Measurements from ENCODE around the gene SLC9C2.
"Not testable (repeated sequence)": the region's sequence is repeated elsewhere in the genome, so short reads cannot be mapped to it uniquely, and the experiment has no call there.

The SLC9C2 gene

DNA sequence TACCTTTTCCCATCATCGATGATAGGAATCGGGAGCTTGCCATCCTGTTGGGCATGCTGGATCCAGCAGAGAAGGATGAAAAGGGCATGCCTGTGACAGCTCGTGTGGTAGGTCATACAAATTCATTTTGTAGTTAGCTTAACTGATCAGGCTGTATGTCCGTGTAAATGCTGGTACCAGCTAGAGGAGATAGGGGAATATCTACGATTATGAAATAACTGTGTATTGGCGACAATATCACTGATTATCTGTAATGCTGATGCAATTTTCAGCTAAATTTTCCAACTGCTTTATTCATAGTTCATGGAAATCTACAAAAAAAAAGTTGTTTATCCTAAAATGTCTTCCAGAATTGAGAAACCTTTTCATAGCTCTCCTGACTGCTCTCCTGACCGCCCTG lies 117.5 kb downstream of the SLC9C2 start:
- DNase-seq (ENCODE audit: low read depth) = no peak

GRCh38 chr1:173484276-173484675 lies 118.6 kb downstream of the SLC9C2 start:
- DNase-seq (ENCODE audit: low read depth) = no peak

- no peak for DNase-seq (ENCODE audit: low read depth)
Measured at GRCh38 chr1:173482683-173483082, 120.2 kb downstream of the SLC9C2 start.

GRCh38 chr1:173481195-173481772 lies 121.6 kb downstream of the SLC9C2 start:
- no peak for DNase-seq (ENCODE audit: low read depth)

DNA sequence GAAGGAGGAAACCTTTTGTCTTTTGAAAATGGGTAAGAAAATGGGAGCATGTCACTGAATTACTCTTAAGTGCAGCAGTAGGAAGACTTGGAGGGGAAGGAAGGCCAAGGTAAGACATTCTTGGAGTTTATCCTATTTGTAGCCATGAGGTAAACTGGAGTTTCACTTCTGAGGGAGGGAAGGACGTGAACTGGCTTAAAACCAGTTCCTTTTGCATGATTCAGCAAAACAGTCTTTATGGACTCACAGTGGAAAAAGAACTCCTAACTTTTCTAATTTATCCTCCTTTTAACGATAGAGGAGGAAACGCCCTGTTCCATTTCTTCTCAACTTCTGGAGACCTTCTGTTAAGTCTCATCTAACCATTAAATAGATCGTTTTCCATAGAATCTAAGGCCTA lies 123.2 kb downstream of the SLC9C2 start:
- no peak for DNase-seq (ENCODE audit: low read depth)

DNA sequence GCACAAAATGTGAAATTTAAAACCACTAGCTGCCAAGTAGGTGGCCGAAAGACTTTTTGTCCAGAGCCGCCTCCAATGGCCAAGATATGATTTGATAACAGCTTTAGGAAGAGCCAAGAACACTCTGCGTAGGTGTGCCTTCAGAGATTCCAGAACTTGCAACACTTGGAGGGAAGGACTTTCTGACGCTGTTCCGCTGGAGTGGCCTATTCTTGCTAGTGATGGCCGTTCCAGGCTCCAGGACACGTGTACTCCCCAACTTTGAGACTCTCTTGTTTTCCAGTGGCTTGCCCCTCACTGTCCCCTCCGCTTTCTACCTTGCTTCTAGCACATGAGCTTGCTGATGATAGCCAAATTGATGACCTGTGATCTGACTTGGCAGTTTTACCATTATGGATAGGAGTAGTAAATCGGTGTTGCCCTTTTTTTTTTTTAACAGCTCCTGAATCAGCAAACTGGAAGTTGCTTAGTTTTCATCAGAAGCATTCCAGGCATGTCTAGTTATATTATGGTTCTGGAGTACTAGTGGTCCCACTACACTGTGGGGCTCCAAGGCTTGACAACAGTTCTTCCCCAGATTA lies 124.7 kb downstream of the SLC9C2 start:
- DNase-seq (ENCODE audit: low read depth) = no peak

DNA sequence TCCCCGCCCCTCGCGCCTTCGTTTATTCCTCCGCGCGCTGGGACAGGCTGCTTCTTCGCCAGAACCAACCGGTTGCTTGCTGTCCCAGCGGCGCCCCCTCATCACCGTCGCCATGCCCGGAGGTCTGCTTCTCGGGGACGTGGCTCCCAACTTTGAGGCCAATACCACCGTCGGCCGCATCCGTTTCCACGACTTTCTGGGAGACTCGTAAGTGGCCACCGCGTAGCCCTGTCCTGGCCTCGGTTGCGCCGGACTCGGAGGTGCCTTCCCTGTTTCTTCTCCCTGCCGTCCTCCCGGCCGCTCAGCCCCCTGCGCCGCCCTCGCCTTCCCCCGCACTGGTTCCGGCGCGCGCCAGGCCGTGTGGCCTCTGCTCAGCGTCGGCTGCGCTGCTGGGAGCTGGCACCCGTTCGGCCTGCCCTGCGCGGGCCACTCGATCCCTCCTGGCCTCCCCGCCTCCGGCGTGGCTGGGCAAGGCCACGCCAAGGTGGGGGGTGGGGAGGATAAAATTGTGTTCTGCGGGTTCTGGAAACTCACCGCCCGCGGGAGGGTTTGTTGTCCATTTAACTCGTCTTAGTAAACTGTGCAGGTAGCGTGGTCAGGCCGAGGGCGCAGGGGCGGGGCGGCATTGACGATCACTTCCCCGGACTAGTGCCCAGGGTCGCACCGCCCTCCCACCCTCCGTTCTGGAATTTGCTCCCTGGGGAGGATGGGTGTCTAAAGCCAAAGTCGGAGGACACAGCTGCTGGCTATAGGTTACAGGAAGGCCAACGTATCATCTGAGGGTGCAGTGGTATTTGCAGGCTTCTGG lies 125.4 kb downstream of the SLC9C2 start, which contains the start of gene PRDX6:
Gene PRDX6 (plus strand): TSS at position 50 of the 808 bp plus-strand sequence. CDS start 63 bp downstream, at position 113.
- DNase-seq (ENCODE audit: low read depth) = no peak

DNA sequence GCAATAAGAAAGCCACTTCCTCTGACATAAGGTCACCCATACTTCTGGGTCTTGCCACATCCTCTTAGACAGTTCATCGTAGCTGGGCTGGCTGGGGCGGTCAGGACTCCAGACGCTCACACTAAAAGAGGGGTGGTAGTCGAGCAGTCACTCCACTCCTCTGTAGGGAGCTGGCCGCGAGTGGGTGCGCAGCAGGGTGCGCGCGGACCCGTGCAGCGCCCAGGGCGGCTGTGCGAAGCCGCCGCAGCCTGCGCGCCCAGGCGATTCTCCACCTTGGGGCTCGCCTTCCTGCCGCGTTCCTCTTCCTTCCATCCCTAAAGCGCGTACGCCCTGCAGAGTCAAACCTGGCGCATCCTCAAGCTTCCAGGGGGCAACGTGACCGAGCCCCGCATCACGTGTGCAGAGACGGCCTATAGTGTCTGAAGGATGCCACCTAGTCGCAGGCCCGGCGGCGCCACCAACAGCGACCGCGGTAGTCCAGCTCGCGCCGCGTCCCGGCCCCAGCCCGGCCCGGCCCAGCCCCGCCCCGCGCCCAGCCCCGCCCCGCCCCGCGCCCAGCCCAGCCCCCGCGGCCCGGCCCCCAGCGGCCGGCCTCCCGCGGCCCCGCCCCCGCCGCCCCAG lies 126.1 kb downstream of the SLC9C2 start:
- DNase-seq (ENCODE audit: low read depth) = peak; percentile 79

GRCh38 chr1:173476197-173476664 lies 126.6 kb downstream of the SLC9C2 start:
- DNase-seq (ENCODE audit: low read depth) = no peak

DNA sequence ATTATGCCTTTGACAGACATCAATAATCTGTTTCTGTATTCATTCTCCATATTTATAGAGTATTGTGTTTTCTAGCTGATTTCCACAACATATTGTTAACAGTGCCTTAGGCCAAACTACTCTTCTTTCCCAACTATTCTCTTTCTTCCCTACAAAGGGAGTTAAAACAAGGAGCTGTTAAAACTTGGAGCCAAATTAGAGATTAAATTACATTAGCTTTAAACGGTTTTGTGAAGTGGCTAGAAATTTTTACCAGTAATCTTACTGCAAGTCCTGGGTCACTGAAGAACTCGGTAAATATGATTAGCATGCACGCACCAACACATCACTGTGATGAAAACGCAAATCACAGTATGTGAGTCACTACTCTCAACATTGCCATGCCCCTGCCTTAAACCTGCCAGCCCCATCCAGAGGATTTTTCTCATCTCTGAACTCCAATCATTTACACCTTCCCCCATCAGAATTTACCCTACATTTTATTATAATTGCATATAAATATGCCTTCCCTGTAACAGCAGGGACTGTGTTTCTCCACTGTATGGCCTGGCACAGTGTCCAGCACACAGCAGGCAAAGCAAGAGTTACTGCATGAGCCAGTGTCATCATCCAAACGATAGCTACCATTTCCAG lies 127.2 kb downstream of the SLC9C2 start:
- DNase-seq (ENCODE audit: low read depth) = peak; percentile 9

GRCh38 chr1:173474780-173475421 lies 128.0 kb downstream of the SLC9C2 start:
- not testable (repeated sequence) for DNase-seq (ENCODE audit: low read depth)

DNA sequence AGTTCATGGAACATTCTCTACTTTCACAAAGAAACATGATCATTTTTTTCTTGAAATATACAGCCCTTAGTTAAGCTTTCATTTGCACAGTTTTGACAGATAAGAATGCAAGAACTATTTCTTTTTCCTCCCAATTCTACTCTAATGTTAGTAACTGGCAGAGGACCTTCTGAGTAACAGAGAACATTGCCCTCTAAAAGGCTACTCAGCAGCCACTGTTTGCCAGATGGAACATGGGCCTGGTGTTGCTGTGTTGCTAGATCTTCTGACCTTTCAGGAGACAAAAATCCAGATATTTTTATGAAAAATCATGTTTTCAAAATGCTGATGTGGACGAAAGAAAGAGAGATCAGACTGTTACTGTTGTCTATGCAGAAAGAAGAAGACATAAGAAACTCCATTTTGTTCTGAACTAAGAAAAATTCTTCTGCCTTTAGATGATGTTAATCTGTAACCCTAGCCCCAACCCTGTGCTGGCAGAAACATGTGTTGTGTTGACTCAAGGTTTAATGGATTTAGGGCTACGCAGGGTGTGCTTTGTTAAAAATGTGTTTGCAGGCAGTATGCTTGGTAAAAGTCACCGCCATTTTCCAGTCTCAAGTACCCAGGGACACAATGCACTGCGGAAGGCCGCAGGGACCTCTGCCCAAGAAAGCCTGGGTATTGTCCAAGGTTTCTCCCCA lies 128.6 kb downstream of the SLC9C2 start:
- DNase-seq (ENCODE audit: low read depth) = no peak

DNA sequence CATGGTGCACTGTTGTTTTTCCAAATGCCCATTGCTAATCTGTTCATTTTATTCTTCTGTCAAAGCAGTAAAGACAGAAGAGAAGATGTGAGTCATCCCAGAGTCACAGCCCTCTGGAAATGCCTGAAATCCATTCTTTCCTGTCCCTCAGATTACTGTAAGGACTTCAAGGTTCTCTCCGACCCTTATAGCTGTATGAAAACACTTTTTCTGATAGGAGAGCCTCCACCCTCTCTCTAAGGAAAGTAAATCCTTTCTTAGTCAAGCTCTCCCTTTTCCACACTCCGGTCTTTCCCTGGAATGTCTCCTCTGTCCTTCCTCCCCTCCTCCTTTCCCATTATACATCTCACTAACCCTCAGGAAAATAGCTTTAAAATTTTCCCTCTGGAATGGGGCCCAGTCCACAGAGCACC lies 129.3 kb downstream of the SLC9C2 start:
- DNase-seq (ENCODE audit: low read depth) = no peak

DNA sequence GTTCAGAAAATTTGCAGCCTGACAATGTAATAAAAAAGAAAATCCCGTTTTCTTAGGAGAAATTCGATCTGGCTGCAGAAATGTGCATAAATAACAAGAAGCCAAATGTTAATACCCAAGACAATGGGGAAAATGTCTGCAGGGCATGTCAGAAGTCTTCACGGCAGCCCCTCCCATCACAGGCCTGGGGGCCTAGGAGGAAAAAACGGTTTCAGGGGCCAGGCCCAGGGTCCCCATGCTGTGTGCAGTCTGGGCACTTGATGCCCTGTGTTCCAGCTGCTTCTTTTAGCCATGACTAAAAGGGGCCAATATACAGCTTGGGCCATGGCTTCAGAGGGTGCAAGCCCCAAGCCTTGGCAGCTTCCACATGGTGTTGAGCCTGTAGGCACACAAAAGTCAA lies 132.3 kb downstream of the SLC9C2 start:
- DNase-seq (ENCODE audit: low read depth) = no peak

DNA sequence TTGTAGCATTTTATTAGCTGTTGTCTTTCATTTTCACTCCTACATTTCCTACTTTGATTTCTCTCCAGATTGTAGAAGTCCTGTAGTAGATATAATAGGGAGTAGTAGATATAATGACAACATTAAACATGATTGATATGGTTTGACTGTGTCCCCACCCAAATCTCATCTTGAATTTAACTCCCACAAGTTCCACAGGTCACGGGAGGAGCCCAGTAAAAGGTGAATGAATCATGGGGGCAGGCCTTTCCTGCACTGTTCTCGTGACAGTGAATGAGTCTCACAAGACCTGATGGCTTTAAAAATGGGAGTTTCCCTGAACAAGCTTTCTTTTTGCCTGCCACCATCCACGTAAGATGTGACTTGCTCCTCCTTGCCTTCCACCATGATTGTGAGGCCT lies 133.2 kb downstream of the SLC9C2 start:
- DNase-seq (ENCODE audit: low read depth) = no peak

DNA sequence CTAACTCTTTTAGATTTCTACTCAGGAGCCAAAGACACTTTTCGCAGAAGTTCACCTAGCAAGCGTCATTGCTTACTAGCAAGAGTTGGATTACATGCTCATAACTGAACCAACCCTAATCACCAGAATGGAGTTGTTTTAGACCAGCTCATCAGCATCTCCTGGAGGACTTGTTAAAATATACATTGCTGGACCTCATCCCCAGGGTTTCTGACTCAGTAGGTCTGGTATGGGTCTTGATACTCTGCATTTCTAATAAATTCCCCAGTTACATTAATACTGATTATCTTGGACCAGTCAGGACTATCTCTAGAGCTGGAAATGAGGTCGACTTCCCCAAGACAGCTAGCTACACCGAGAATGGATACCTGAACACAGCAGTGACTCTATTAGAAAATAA lies 135.4 kb downstream of the SLC9C2 start:
- DNase-seq (ENCODE audit: low read depth) = no peak

DNA sequence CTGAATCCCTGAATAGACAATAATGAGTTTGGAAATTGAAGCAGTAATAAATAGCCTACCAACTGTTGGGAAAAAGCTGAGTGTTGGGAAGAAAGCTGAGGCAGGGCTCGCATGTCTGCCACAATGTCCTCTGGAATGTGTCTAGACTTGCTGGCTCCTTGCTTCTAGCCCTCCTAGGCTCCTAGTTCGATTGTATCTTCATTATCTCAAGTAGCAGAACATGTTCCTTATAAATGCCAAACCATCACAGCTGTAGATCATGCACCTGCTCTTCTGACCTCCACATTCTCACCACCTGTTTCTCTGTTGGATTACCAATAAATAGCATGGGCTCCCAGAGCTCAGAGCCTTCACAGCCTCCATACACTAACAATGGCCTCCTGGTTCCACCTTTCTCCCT lies 138.7 kb downstream of the SLC9C2 start:
- not testable (repeated sequence) for DNase-seq (ENCODE audit: low read depth)

DNA sequence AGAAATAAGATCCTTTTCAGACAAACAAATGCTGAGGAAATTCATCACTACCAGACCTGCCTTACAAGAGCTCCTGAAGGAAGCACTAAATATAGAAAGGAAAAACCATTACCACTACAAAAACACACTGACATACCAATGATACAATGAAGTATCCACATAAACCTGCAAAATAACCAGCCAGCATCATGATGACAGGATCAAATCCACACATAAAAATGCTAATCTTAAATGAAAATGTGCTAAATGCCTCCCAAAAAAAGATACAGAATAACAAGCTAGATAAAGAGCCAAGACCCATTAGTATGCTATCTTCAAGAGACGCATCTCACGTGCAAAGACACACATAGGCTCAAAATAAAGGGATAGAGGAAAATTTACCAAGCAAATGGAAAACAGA lies 140.2 kb downstream of the SLC9C2 start:
- not testable (repeated sequence) for DNase-seq (ENCODE audit: low read depth)

DNA sequence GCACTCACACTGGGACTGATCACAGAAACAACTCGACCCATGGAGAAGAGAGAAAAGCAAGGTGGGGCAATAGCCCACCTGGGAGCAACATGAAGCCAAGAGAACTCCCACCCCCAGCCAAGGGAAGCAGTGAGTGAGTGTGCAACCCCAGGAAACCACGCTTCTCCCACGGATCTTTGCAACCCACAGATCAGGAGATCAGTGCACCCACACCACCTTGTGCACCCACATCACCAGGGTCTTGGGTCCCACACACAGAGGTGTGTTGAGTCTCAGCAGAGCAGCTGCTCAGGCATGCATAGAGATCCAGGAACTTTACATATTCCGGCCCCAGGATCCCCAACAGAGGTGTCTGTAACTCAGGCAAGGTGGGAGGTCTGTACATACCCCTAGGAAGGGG lies 143.0 kb downstream of the SLC9C2 start:
- no peak for DNase-seq (ENCODE audit: low read depth)

GRCh38 chr1:173454966-173455524 lies 147.8 kb downstream of the SLC9C2 start:
- DNase-seq (ENCODE audit: low read depth) = no peak

- DNase-seq (ENCODE audit: low read depth) = no peak
Measured at GRCh38 chr1:173453982-173454381, 148.9 kb downstream of the SLC9C2 start.

Data from activated T-cell treated with anti-CD3 and anti-CD28 coated beads for 24 hours (primary cell).